GM18870 (cell line): ENCODE results near the gene WDR62.

ENCODE experiments used
- ATAC-seq: cut with Tn5 transposase; IDR thresholded peaks from one replicate; pipeline ENCODE4 v1.9.1; 2021; ENCODE audit warnings: moderate library complexity; ENCODE audit not compliant: unreplicated experiment

The WDR62 gene

DNA sequence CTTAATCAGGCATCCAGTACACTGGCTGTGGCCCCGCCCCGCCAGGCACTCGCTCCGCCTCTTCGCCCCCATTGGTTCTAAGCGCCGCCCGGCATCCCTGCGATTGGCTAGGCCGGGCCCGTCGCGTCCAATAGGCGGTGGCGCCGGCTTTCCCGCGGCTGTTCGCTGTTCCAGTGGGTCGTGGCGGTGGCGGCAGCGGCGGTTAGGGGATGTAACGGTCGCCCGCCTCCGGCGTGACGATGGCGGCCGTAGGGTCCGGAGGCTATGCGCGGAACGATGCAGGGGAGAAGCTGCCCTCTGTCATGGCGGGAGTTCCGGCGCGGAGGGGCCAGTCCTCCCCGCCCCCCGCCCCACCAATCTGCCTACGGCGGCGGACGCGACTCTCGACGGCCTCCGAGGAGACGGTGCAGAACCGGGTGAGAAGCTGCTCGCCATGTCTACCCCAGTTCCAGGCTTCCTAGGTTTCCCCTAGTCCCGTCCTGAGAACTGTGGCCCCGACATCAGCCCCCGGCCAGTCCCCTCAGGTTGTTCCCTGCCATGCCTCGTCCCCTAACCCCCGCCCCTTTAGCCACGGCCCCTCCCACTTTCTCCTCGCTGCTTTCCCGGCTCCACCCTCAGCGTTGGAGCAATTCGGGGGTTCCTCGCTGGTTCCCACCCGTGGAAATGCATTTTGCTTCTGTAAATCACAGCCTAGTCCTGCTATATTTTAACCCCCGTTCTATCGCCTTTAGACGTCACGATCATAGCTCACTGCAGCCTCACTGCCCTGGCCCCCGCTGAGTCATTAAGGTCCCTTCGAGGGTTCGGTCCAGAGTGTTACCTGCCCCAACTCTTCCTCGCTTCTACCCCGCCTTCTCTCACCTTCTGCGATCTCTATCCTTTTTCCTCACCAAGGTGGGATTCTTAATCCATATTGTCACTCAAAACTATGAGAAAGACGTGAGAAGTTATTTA lies at the start of gene WDR62:
Gene WDR62 (plus strand): TSS at position 165 of the 954 bp plus-strand sequence. CDS start 75 bp downstream, at position 240.
- ATAC-seq, result peak; percentile 77

- no peak for ATAC-seq
These were observed 47.7 kb upstream of the WDR62 start for GRCh38 chr19:36006955-36007354.

GRCh38 chr19:36008336-36008978 lies 46.2 kb upstream of the WDR62 start, which contains the start of gene SYNE4:
SYNE4 (minus strand) TSS chr19:36008813; CDS start chr19:36008681, 132 bp downstream.
- ATAC-seq, result no peak

DNA sequence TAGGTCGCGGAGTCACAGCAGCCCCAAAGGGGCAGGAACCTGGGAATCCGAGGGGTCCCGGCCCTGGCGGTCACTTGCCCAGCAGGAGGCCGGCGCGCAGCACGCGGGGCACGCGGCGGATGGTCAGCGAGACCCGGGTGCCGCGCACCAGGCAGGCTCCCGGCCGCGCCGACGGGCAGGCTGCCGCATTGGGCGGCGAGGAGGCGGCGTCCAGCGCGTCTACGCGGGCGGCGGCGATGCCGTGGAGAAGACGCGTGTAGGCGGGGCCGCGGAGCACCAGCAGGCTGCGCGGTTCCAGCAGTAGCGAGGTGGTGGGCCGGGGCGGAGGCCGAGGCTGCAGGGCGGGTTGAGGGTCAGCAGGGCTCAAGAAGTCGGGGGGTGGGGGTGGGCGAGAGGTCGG lies 45.5 kb upstream of the WDR62 start:
- ATAC-seq, result no peak

DNA sequence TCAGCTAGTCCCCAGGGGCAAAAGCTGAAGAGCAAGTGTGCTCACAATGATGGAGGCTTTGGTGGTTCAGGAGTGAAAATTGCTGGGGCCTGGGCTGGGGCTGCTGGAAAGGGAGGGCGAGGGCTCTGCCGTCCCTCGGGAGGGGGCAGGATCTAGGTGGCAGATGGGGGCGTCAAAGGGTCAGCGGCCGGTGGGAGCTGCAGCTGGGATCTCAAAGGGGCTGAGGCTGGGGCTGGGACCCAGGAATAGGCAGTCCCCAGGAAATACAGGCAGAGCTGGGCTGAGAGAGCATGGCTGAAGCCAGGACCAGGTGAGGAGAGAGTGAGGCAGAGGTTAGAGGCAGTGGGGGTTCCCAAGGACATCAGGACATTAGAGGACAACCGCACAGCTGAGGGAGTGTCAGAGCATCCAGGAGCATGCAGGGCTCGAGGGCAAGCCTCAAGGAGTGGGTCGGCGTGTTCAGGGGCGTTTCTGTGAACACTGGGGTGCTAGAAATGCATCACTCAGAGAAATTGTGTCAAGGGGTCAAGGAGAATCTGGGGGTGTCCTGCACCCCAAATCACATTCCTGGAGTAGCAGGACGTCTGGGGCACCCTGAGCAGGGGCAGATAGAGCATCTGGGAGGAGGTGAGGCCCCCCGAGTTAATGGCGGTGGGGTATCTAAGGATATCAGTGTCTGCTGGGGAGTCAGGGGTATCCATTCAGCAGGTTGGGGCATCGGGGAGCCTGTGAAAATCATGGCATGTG lies 44.9 kb upstream of the WDR62 start:
- no peak for ATAC-seq

DNA sequence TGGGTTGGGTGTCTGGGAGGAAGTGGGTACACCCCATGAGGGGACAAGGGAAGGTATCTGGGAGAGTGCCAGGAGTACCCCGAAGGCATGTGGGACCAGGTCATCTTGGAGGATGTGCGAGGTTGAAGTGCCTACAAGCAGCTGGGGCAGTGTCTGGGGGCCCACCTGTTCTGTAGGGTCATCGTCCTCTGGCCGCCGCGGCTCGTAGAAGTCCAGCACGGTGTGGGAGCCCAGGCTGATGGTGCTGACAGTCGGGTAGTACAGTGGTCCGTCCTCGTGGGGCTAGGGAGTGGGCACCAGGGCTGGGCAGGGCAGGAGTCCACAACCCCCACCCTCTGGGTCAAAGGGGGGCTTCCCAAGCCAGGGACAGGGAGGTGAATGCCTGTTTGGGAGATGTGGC lies 44.3 kb upstream of the WDR62 start:
- no peak for ATAC-seq

DNA sequence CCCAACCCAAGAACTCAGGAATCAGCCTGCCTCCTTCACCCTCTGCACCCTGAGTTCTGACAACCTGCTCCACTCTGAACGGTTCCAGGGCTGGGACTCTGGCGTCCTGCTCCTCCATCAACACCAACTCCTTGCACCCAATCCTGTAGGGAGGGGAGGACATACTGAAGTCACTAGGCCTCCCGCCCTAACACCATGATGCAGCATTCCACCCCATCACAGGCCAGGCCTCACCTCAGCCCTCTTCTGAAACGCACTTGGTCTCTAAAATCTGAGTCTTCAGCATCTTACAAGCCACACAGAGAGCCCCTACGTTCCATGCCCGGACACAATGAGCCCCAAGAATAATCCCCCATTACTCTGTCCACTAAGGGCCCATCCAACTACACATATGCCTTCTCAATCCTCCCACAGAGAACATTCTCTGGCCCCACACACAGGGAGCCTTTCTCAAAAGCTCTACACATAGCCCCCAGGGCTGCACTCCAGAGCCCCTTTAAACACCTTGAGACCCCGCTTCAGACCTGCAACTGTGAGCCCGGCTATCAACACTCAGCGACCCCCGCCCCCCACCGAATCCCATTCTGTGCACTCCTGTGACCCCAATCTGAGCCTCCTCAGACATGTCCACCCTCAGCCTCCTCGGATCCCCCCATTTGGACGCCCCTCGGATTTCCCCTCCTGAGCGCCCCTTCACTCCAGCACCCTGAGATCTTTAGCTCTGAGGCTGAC lies 41.3 kb upstream of the WDR62 start:
- ATAC-seq, result no peak

DNA sequence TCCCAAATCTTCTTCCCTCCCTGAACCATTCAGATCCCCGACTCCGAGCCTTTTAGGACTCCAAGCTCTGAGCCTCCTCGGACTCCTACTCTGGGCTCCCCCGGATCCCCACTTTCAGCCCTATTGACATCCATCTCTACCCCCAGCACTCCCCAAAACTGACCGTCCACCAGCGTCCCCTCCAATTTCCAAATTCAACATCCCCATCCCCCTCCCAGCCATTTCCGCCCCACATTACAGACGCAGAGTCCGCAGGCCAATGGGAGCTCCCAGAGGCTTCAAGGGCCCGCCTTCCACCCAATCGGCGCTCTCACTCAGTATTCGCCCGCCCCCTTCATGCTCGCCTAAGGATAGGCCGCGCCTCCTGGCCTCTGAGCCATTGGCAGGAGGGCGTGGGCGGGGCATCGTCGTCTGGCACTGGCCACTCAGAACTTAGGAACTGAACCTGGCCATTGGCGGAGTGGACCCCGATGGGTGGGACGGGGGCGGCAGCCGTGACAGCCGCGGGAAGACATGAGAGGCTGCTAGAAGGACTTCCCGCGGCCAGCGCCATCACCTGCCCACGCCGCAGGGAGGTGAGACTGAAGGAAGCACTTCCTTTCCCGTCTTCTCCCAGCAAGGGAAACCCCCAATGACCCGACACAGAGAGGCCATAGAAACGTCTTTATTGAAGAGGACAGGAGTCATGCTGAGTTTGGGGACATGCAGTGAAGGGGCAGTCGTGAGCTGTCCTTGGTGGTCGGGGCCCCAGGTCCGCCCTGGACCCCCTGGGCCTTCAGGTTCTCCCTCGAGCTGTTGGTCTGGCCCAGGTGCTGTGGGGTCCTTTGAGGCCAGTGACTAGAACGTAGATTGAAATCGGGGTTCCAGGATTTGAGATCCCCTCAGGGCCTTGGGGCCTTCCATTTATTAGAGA lies 40.4 kb upstream of the WDR62 start, which contains the start of gene ALKBH6:
Gene ALKBH6 (minus strand): TSS at position 202 of the 913 bp plus-strand sequence. CDS start 816 bp downstream, outside the sequence.
- peak; percentile 89 for ATAC-seq

- ATAC-seq, result no peak
These were observed 35.5 kb upstream of the WDR62 start for GRCh38 chr19:36019061-36019670.

DNA sequence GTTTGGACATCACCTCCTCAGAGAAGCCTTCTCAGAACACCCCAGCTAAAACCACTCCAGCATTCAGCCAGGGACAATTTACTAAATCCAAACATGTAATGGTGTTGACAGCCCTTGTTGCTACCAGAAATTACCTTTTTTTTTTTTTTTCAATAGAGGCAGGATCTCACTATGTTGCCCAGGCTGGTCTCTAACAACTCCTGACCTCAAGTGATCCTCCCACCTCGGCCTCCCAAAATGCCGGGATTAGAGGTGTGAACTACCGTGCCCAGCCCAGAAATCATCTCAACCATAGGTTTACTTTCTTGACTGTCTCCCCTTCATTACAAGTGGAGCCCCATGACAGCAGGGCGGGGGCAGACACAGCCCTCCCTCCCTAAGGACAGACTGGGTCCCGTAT lies 31.3 kb upstream of the WDR62 start:
- ATAC-seq, result no peak

DNA sequence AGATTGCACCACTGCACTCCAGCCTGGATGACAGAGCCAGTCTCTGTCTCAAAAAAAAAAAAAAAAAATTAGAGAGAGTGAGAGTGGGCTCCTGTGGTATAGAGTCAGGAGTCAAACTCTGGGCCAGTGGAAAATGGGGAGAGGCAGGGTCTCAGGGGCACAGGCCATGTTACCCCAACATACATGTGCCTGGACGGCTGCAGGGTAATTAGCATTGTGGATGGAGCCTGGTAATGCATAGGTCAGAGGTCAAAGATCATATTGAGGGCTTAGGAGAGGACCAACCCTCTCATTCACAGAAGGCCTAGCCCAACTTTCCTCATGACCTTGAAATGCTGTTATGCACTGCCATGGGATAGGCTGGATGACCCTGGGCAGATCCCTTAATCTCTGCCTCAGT lies 29.2 kb upstream of the WDR62 start:
- ATAC-seq, result no peak

DNA sequence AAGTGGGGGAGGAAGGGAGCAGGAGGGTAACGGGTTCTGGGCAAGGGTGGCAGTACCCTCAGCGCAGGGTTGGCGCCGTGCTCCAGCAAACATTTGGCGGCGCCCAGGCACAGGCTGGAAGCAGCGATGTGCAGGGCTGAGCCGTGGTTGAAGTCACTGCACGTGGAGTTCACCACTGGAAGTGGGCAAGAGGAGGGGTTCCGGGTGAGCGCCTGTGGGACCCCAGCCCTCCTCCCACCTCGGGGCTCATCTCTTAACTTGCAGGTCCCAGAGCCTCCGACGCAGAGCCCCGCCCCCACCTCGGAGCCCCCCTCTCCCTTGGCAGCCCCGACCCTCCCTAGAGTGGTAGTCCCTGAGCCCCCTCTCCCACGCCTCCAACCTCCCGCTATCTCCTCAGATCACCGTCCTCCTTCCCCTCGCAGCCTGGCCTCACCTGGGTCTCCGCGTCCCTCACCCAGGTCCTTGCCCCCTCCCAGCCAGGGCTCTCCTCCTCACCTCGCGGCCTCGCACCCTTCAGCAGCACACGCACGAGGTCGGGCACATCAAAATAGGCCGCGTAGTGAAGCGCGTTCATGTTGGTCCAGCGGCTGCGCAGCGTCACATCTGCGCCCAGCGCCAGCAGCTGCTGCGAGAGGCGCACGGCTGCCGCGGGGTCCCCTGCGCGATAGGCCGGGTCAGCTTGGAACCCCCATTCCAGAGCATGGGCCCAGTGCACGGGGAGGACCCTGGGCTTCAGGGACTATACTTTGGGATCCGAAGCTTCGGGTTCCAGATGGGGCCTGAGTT lies 28.4 kb upstream of the WDR62 start:
- ATAC-seq, result no peak

DNA sequence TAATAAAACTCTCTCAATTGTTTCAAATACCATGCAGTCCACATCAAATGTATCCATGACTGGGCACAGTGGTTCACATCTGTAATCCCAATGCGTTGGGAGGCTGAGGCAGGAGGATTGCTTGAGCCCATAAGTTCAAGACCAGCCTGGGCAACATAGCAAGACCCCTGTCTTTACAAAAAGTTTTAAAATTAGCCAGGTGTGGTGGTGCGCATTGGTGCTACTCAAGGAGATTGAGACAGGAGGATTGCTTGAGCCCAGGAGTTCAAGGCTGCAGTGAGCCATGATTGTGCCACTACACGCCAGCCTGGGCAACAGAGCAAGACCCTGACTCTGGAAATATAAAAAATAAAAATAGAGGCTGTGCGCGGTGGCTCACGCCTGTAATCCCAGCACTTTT lies 27.0 kb upstream of the WDR62 start:
- ATAC-seq, result no peak

GRCh38 chr19:36028313-36029041 lies 26.2 kb upstream of the WDR62 start:
- ATAC-seq, result no peak

GRCh38 chr19:36030264-36031148 lies 24.2 kb upstream of the WDR62 start:
- ATAC-seq, result no peak

DNA sequence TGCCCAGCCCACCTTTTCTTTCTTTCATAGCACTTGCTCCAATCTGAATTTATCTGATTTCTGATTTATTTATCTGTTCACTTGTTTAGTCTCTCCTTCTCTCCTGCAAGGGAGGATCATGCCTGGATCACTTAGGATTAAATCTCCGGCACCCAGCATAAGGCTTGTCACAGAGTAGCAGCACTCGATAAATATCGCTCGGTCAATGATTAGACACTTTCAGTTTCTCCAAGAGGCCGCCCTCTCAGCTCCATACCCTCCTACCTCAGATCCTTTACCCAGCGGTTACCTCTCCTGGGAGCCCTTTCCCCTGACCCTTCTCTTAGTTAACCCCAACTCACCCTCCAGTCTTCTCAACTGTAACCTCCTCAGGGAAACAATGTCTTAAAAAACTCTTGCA lies 23.4 kb upstream of the WDR62 start:
- ATAC-seq, result no peak
